DND-41 (cell line): ENCODE measurements around the gene TBX4.
"Not testable (repeated sequence)": the region's sequence is repeated elsewhere in the genome, so short reads cannot be mapped to it uniquely, and the experiment has no call there.

Experiments used
- EZH2 ChIP-seq: IDR thresholded peaks from 3 replicates; pipeline ENCODE4 v1.6.1; 2012; ENCODE audit warnings: borderline replicate concordance, low read depth, mild to moderate bottlenecking, moderate library complexity, low read length, inconsistent platforms; ENCODE audit not compliant: severe bottlenecking
- TF ChIP-seq, protein P1 (sequence below): IDR thresholded peaks from 2 replicates; pipeline ENCODE4 v1.5.1; 2012; ENCODE audit warnings: borderline replicate concordance, low read length, moderate library complexity, mild to moderate bottlenecking; ENCODE audit not compliant: poor library complexity, severe bottlenecking; ENCODE audit errors: extremely low read depth

DNA sequence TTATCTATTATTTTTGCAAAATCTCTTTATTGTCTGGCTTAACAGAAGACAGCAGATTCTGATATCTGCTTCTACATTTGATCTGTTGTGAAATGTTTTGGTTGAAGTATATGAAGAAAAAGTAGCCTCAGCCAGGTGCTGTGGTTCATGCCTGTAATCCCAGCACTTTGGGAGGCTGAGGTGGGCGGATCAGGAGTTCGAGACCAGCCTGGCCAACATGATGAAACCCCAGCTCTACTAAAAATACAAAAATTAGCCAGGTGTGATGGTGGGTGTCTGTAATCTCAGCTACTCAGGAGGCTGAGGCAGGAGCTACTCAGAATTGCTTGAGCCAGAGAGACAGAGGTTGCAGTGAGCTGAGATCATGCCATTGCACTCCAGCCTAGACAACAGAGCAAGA lies 75.2 kb downstream of the TBX4 start:
- TF ChIP-seq, protein P1, sequence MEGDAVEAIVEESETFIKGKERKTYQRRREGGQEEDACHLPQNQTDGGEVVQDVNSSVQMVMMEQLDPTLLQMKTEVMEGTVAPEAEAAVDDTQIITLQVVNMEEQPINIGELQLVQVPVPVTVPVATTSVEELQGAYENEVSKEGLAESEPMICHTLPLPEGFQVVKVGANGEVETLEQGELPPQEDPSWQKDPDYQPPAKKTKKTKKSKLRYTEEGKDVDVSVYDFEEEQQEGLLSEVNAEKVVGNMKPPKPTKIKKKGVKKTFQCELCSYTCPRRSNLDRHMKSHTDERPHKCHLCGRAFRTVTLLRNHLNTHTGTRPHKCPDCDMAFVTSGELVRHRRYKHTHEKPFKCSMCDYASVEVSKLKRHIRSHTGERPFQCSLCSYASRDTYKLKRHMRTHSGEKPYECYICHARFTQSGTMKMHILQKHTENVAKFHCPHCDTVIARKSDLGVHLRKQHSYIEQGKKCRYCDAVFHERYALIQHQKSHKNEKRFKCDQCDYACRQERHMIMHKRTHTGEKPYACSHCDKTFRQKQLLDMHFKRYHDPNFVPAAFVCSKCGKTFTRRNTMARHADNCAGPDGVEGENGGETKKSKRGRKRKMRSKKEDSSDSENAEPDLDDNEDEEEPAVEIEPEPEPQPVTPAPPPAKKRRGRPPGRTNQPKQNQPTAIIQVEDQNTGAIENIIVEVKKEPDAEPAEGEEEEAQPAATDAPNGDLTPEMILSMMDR, result not testable (repeated sequence)
- not testable (repeated sequence) for TF ChIP-seq EZH2
